Activated naive CD4-positive, alpha-beta T cell treated with anti-CD3 and anti-CD28 coated beads, Interleukin-2, amount 50 U/mL, for 16 hours (primary cell): ENCODE data around the gene BAAT.
"Not testable (repeated sequence)": the region's sequence is repeated elsewhere in the genome, so short reads cannot be mapped to it uniquely, and the experiment has no call there.

Experiments used
- DNase-seq: peaks from one replicate; pipeline ENCODE4 v3.0.0-alpha.2; 2020

BAAT gene

GRCh38 chr9:101359679-101360078 lies 25.1 kb downstream of the BAAT start:
- no peak for DNase-seq

DNA sequence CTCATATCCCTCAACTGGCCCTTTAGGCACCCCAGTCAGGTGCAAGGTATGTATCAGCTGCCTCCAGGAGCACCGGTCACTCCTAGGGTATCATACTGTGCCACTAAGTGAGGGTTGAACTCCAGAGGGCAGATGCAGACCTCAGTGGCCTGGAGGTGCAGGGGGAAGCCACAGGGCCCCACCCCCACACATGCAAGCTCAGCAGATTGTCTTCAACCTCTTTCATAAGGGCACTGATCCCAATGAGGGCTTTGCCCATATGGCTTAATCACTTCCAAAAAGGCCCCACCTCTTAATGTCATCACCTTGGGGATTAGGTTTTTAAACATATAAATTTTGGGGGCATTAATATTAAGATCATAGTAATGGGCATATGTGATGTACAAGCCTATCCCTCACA lies 28.2 kb downstream of the BAAT start:
- DNase-seq, result no peak

- DNase-seq, result no peak
Observed at GRCh38 chr9:101354765-101355708, 29.8 kb downstream of the BAAT start.

GRCh38 chr9:101354143-101354764 lies 30.6 kb downstream of the BAAT start:
- DNase-seq, result no peak

DNA sequence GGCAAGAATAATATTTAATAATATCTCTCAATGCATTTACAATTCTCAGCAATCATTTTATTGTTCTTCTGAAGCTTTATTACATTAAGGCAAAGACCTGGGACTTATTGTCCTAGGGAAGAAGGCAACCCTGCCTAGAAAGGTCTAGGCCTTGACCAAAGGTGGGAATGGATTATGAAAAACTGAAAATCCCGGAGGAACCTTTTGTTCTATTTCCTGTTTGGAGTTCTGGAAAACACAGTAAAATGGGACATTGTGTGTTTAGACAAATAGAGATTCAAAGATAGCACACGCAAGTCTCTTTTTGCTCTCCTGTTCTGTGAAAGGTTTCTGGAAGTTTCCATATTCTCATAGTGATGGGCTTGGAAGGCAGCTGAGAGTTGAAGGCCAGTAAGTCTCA lies 31.1 kb downstream of the BAAT start:
- no peak for DNase-seq

DNA sequence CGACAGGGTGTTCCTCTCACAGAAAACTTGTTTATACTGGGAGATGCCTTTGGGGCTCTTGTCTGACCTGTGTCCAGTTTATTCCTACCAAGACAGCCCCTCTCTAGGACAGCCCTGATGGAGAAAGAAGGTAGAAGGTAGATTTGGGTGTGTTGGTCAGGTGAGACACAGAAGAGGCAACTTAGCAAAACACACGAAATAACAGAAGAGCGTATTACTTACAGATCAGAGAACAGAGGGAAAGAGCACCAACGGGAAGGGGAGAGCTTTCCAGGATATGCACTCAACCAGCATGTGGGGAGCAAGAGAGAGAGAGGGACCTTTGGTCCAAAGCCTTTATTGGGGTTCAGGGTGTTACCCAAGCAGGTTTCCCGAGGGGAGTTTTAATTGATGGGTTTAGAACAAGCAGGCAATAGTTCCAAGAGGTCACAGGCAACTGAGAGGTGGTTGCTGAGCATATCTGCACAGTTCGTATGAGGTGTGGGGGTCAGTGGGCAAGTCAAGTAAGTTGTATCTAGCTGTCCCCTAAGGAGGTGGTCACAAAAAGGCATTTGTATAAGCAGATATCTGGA lies 31.8 kb downstream of the BAAT start:
- DNase-seq, result no peak

DNA sequence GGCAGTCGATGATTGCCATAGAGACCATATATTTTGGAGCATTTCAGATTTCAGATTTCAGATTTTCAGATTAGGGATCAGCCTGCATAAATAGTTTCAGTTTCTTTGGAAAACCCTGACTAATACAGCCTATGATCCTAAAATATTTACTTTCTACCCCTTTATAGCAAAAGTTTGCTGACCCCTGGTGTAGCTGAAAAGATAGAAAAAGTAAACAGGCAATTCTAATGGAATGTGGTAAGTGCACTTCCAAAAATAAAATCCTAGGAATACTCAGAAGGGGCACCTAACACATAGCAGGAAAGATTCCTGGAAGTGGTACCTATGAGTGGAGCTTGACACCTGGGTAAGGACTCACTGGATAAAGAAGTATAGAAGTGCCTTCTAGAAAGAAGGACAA lies 34.5 kb downstream of the BAAT start:
- DNase-seq, result no peak

- no peak for DNase-seq
Observed at GRCh38 chr9:101342595-101342994, 42.2 kb downstream of the BAAT start.

- no peak for DNase-seq
Observed at GRCh38 chr9:101341958-101342357, 42.8 kb downstream of the BAAT start.

- no peak for DNase-seq
Observed at GRCh38 chr9:101337237-101337636, 47.6 kb downstream of the BAAT start.

DNA sequence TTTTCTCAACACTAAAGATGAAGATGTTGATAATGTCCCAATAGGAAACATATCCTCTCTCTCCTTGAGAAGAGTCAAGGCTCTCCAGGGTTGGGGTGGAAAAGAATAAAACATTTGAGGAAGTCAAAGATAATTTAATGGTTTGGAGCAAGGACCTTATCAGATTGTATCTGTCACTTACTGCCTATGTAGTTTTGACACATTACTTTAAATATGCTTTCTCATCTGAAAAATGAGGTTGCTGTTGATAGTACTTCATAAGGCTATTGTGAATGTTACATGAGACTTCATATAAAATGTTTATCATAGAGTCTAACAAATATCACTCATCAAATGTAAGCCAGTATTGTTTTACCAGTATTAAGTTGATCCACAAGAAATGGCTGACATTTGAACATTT lies 48.7 kb downstream of the BAAT start:
- DNase-seq, result no peak

DNA sequence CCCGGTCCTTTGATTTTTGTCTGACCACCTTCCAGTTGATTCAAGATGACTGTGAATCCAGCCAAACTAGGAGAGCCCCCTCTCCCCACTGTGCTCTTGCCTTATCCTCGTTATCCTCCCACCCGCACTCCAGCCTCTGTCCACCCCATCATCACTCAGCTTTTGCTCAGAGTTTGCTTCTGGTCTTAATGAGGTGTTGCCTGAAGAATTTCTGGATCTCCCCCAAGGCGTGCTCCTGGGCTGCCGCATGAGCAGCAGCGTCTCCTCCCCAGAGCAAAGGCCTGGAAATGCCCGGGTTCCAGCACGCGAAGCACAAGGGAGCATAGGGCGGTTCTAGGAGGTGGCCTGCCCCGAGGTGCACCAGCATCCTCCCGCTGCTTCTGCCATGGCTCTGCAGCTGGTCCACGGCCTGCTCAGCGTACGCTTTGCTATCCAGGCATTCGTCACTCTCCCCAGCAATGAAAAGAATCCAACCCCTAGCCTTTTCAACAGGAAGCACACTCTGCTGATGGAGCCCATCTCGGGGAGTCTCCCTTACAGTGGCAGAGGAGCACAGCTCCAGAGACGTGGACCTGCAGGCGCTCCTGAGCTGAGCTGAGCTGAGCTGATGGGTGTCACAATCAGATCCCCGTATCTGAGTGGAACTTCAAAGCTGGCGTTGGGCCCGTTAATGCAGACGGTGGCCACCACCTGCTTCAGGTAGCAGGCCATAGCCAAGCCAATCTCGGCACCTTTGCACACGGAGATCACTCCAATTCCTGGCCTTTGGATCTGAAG lies 50.7 kb downstream of the BAAT start:
- no peak for DNase-seq

DNA sequence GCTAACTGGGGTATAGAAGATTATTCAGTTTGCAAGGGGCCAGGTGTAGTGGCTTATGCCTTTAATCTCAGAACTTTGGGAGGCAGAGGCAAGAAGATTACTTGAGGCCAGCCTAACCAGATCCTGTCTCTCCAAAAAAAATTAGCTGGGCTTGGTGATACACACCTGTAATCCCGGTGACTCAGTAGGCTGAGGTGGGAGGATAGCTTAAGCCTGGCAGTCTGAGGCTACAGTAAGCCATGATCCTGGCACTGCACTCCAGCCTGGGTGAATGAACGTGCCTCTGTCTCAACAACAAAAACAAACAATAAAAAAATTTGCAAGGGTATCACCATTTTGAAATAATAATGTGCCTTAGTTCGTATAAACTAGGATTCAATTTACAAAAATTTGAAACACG lies 51.3 kb downstream of the BAAT start:
- no peak for DNase-seq

DNA sequence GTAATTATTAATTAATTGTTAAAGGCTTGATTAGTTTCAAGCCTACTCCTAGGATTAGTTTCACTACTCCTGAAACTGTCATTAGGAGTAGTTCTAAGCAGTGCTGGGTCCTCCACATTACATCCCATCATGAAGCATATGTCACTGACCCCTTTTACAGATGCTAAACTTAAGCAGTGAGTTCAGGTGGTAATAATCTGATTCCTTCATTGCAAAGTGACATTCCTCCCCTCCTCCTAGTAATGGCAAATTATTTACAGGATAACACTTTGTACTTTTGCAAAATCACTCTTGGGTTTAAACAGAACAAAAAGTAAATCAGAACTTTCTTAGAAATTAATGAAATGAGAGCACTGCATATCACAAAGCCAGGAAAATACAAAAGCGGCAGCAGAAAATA lies 52.4 kb downstream of the BAAT start:
- no peak for DNase-seq

- DNase-seq, result not testable (repeated sequence)
Observed at GRCh38 chr9:101327422-101327909, 57.3 kb downstream of the BAAT start.

DNA sequence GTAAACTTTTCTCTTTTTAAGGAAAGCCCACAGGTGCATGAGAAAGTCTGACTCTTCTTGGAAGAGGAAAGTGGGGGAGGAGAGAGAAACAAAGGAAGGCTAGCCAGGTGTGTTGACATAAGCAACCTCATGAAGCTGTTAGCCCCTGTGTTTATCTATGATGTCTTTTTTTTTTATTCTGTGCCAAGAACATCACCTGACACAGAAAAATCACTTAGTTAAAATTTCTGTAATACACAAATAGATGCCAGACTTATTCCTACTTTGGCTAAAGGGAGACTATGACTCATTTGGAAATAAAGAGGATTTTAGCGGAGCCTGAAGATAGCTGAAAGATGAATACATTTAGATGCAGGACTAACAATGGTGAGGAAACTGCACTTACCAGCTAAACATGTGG lies 58.3 kb downstream of the BAAT start:
- no peak for DNase-seq

- no peak for DNase-seq
Observed at GRCh38 chr9:101326035-101326434, 58.8 kb downstream of the BAAT start.

GRCh38 chr9:101325053-101325452 lies 59.8 kb downstream of the BAAT start:
- no peak for DNase-seq

GRCh38 chr9:101324245-101324804 lies 60.5 kb downstream of the BAAT start:
- DNase-seq, result no peak

- no peak for DNase-seq
Observed at GRCh38 chr9:101323129-101323528, 61.7 kb downstream of the BAAT start.

DNA sequence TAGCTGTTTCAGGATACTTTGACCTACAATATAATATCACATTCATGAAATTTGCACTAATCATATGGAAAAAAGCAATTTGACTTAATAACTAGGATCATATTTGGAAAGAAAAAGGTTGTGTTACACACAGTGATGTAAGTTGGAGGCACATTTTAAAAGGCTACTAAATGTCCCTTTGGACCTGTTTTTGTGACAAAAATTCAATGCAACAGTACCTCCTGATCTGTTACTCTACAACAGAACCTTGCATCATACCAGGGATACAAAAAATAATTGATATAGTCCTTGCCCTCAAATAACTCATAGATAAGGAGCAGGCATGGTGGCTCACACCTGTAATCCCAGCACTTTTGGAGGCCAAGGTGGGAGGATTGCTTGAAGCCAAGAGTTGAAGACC lies 67.1 kb downstream of the BAAT start:
- DNase-seq, result no peak

DNA sequence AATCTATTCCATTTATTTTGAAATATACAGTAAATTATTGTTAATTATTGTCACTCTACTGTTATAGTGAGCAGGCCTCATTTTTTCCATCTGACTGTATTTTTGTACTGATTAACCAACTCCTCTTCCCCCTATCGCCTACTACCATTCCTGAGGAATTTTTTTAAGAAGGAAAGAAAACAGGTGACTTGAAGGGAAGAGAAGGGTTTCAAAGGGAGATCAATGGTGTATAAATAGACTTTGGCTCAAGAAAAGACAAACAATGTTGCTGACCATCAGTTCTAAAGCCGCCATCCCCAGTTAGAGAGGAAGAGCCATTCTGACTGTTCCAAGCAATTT lies 69.7 kb downstream of the BAAT start:
- DNase-seq, result no peak

GRCh38 chr9:101312661-101313060 lies 72.1 kb downstream of the BAAT start:
- DNase-seq, result no peak
